ENCODE results near the gene SPAG4. TPM values are rescaled to one million over a fixed set of nuclear protein-coding genes. Genes with fewer than 3 reads are reported as not detected.

SPAG4 gene
- total and polyA plus RNA-seq, 2 experiments from 2014 or later = 27.9 to 44.6 TPM

GRCh38 chr20:35595456-35595855 is 20.2 kb upstream of the SPAG4 start:
- H3K27me3 ChIP-seq = peaks cover 10% of the 10 kb centered on the region
- H3K4me3 ChIP-seq = no peak overlapping the region
- H3K9me3 ChIP-seq (ENCODE audit: low read depth) = no peaks in the 10 kb centered on the region
- no peaks in the 10 kb centered on the region for H3K4me1 ChIP-seq (ENCODE audit: low read depth)
- H3K27ac ChIP-seq = no peak overlapping the region
- TF ChIP-seq CTCF (IDR thresholded peaks at IDR 0.05; ENCODE audit: low read depth, low read length) = no peak
- DNase-seq (ENCODE audit: low read depth in 1 of 2, low spot score in 1 of 2) = no peak
- no peaks in the 10 kb centered on the region for H3K36me3 ChIP-seq

GRCh38 chr20:35595901-35596300 is 19.7 kb upstream of the SPAG4 start:
- DNase-seq (ENCODE audit: low read depth in 1 of 2, low spot score in 1 of 2) = no peak
- Histone ChIP-seq H3K36me3 (no peaks in the 10 kb centered on the region), H3K9me3 (ENCODE audit: low read depth) (no peaks in the 10 kb centered on the region), H3K4me3 (no peak overlapping the region), H3K27ac (no peak overlapping the region), H3K4me1 (ENCODE audit: low read depth) (no peaks in the 10 kb centered on the region), H3K27me3 (peaks cover 14% of the 10 kb centered on the region)
- TF ChIP-seq CTCF (IDR thresholded peaks at IDR 0.05; ENCODE audit: low read depth, low read length) = no peak

GRCh38 chr20:35597186-35597585 is 18.4 kb upstream of the SPAG4 start:
- no peak for DNase-seq (ENCODE audit: low read depth in 1 of 2, low spot score in 1 of 2)
- Histone ChIP-seq H3K27ac (no peak overlapping the region), H3K27me3 (peaks cover 27% of the 10 kb centered on the region), H3K4me1 (ENCODE audit: low read depth) (no peaks in the 10 kb centered on the region), H3K9me3 (ENCODE audit: low read depth) (no peaks in the 10 kb centered on the region), H3K4me3 (no peak overlapping the region), H3K36me3 (no peaks in the 10 kb centered on the region)
- TF ChIP-seq CTCF (IDR thresholded peaks at IDR 0.05; ENCODE audit: low read depth, low read length) = no peak

GRCh38 chr20:35598476-35598875 is 17.2 kb upstream of the SPAG4 start:
- no peak for DNase-seq (ENCODE audit: low read depth in 1 of 2, low spot score in 1 of 2)
- Histone ChIP-seq H3K4me3 (no peak overlapping the region), H3K4me1 (ENCODE audit: low read depth) (no peaks in the 10 kb centered on the region), H3K9me3 (ENCODE audit: low read depth) (no peaks in the 10 kb centered on the region), H3K27ac (no peak overlapping the region), H3K27me3 (peaks cover 40% of the 10 kb centered on the region), H3K36me3 (no peaks in the 10 kb centered on the region)
- no peak for TF ChIP-seq CTCF (IDR thresholded peaks at IDR 0.05; ENCODE audit: low read depth, low read length)

- no peaks in the 10 kb centered on the region for H3K36me3 ChIP-seq
- DNase-seq (ENCODE audit: low read depth in 1 of 2, low spot score in 1 of 2) = no peak
- H3K27me3 ChIP-seq = peaks cover 41% of the 10 kb centered on the region
- no peaks in the 10 kb centered on the region for H3K9me3 ChIP-seq (ENCODE audit: low read depth)
- TF ChIP-seq CTCF (IDR thresholded peaks at IDR 0.05; ENCODE audit: low read depth, low read length) = no peak
- no peaks in the 10 kb centered on the region for H3K4me1 ChIP-seq (ENCODE audit: low read depth)
- no peak overlapping the region for H3K4me3 ChIP-seq
- no peak overlapping the region for H3K27ac ChIP-seq
Measured at GRCh38 chr20:35598899-35599775, 16.5 kb upstream of the SPAG4 start.

All from cardiac muscle cell (in vitro differentiated cells and primary cell).